ENCODE measurements around the gene CYB5B. TPM values are rescaled to one million over a fixed set of nuclear protein-coding genes. Genes with fewer than 3 reads are reported as not detected.
A peak's percentile ranks its signal among the peaks of the same experiment; 100 is the strongest.

CYB5B gene
- total RNA-seq, 1 experiment from 2014 or later, result 103 TPM

- DNase-seq, result no peak
- no peak overlapping the region for H3K4me3 ChIP-seq (ENCODE audit: insufficient read depth, low read depth, low read length)
- no peaks in the 10 kb centered on the region for H3K36me3 ChIP-seq (replicated peaks; ENCODE audit: control insufficient read depth, insufficient read depth, low read length)
- no peaks in the 10 kb centered on the region for H3K27me3 ChIP-seq (ENCODE audit: control insufficient read depth, insufficient read depth, low read length)
These were observed 22.0 kb upstream of the CYB5B start for GRCh38 chr16:69402439-69402838.

GRCh38 chr16:69404275-69404805, 20.1 kb upstream of the CYB5B start:
- DNase-seq, result no peak
- H3K36me3 ChIP-seq (replicated peaks; ENCODE audit: control insufficient read depth, insufficient read depth, low read length), result no peaks in the 10 kb centered on the region
- no peaks in the 10 kb centered on the region for H3K27me3 ChIP-seq (ENCODE audit: control insufficient read depth, insufficient read depth, low read length)
- H3K4me3 ChIP-seq (ENCODE audit: insufficient read depth, low read depth, low read length), result no peak overlapping the region

- no peaks in the 10 kb centered on the region for H3K27me3 ChIP-seq (ENCODE audit: control insufficient read depth, insufficient read depth, low read length)
- H3K36me3 ChIP-seq (replicated peaks; ENCODE audit: control insufficient read depth, insufficient read depth, low read length), result no peaks in the 10 kb centered on the region
- DNase-seq, result no peak
- H3K4me3 ChIP-seq (ENCODE audit: insufficient read depth, low read depth, low read length), result no peak overlapping the region
These were observed 19.1 kb upstream of the CYB5B start for GRCh38 chr16:69405326-69405725.

- no peak for DNase-seq
- Histone ChIP-seq H3K4me3 (ENCODE audit: insufficient read depth, low read depth, low read length) (no peak overlapping the region), H3K36me3 (replicated peaks; ENCODE audit: control insufficient read depth, insufficient read depth, low read length) (no peaks in the 10 kb centered on the region), H3K27me3 (ENCODE audit: control insufficient read depth, insufficient read depth, low read length) (no peaks in the 10 kb centered on the region)
These were observed 18.7 kb upstream of the CYB5B start for GRCh38 chr16:69405757-69406156.

GRCh38 chr16:69406780-69407331, 17.6 kb upstream of the CYB5B start:
- Histone ChIP-seq H3K36me3 (replicated peaks; ENCODE audit: control insufficient read depth, insufficient read depth, low read length) (no peaks in the 10 kb centered on the region), H3K27me3 (ENCODE audit: control insufficient read depth, insufficient read depth, low read length) (no peaks in the 10 kb centered on the region), H3K4me3 (ENCODE audit: insufficient read depth, low read depth, low read length) (no peak overlapping the region)
- no peak for DNase-seq

- Histone ChIP-seq H3K36me3 (replicated peaks; ENCODE audit: control insufficient read depth, insufficient read depth, low read length) (no peaks in the 10 kb centered on the region), H3K27me3 (ENCODE audit: control insufficient read depth, insufficient read depth, low read length) (no peaks in the 10 kb centered on the region), H3K4me3 (ENCODE audit: insufficient read depth, low read depth, low read length) (no peak overlapping the region)
- no peak for DNase-seq
These were observed 16.6 kb upstream of the CYB5B start for GRCh38 chr16:69407702-69408323.

- H3K36me3 ChIP-seq (replicated peaks; ENCODE audit: control insufficient read depth, insufficient read depth, low read length), result no peaks in the 10 kb centered on the region
- H3K27me3 ChIP-seq (ENCODE audit: control insufficient read depth, insufficient read depth, low read length), result no peaks in the 10 kb centered on the region
- H3K4me3 ChIP-seq (ENCODE audit: insufficient read depth, low read depth, low read length), result no peak overlapping the region
- no peak for DNase-seq
These were observed 15.9 kb upstream of the CYB5B start for GRCh38 chr16:69408475-69408874.

GRCh38 chr16:69410219-69410990, 14.0 kb upstream of the CYB5B start:
- Histone ChIP-seq H3K4me3 (ENCODE audit: insufficient read depth, low read depth, low read length) (no peak overlapping the region), H3K36me3 (replicated peaks; ENCODE audit: control insufficient read depth, insufficient read depth, low read length) (no peaks in the 10 kb centered on the region), H3K27me3 (ENCODE audit: control insufficient read depth, insufficient read depth, low read length) (no peaks in the 10 kb centered on the region)
- DNase-seq, result no peak

GRCh38 chr16:69411064-69411985, 13.1 kb upstream of the CYB5B start:
- H3K4me3 ChIP-seq (ENCODE audit: insufficient read depth, low read depth, low read length), result no peak overlapping the region
- no peaks in the 10 kb centered on the region for H3K36me3 ChIP-seq (replicated peaks; ENCODE audit: control insufficient read depth, insufficient read depth, low read length)
- no peak for DNase-seq

GRCh38 chr16:69412287-69412686, 12.1 kb upstream of the CYB5B start:
- DNase-seq, result no peak
- Histone ChIP-seq H3K36me3 (replicated peaks; ENCODE audit: control insufficient read depth, insufficient read depth, low read length) (no peaks in the 10 kb centered on the region), H3K27me3 (ENCODE audit: control insufficient read depth, insufficient read depth, low read length) (no peaks in the 10 kb centered on the region), H3K4me3 (ENCODE audit: insufficient read depth, low read depth, low read length) (no peak overlapping the region)

More at GRCh38 chr16:69411064-69411985, 13.1 kb upstream of the CYB5B start:
- H3K27me3 ChIP-seq (ENCODE audit: control insufficient read depth, insufficient read depth, low read length), result no peaks in the 10 kb centered on the region

- H3K27me3 ChIP-seq (ENCODE audit: control insufficient read depth, insufficient read depth, low read length), result no peaks in the 10 kb centered on the region
- no peak overlapping the region for H3K4me3 ChIP-seq (ENCODE audit: insufficient read depth, low read depth, low read length)
- no peak for DNase-seq
- no peaks in the 10 kb centered on the region for H3K36me3 ChIP-seq (replicated peaks; ENCODE audit: control insufficient read depth, insufficient read depth, low read length)
These were observed 11.3 kb upstream of the CYB5B start for GRCh38 chr16:69413045-69413664.

- H3K36me3 ChIP-seq (replicated peaks; ENCODE audit: control insufficient read depth, insufficient read depth, low read length), result no peaks in the 10 kb centered on the region
- DNase-seq, result peak; percentile 41
- H3K27me3 ChIP-seq (ENCODE audit: control insufficient read depth, insufficient read depth, low read length), result no peaks in the 10 kb centered on the region
- no peak overlapping the region for H3K4me3 ChIP-seq (ENCODE audit: insufficient read depth, low read depth, low read length)
These were observed 6.8 kb upstream of the CYB5B start for GRCh38 chr16:69417520-69418199.

GRCh38 chr16:69419956-69420355, 4.5 kb upstream of the CYB5B start:
- Histone ChIP-seq H3K36me3 (replicated peaks; ENCODE audit: control insufficient read depth, insufficient read depth, low read length) (no peaks in the 10 kb centered on the region), H3K4me3 (ENCODE audit: insufficient read depth, low read depth, low read length) (no peak overlapping the region), H3K27me3 (ENCODE audit: control insufficient read depth, insufficient read depth, low read length) (no peaks in the 10 kb centered on the region)
- DNase-seq, result no peak

Measured in H7 (cell line).